HepG2 (cell line): Measurements from ENCODE around the gene KLC4. TPM values are rescaled to one million over a fixed set of nuclear protein-coding genes. Genes with fewer than 3 reads are reported as not detected.

ENCODE experiments used
- ATF1 ChIP-seq: IDR thresholded peaks from 2 replicates; pipeline ENCODE4 v1.6.1; 2016; ENCODE audit warnings: mild to moderate bottlenecking, control low read depth
- ETV5 ChIP-seq: IDR thresholded peaks from 2 replicates; pipeline ENCODE4 v1.6.1; 2018; ENCODE audit warnings: missing biosample characterization, missing genetic modification reagents, inconsistent platforms, borderline replicate concordance
- GMEB1 ChIP-seq: sonication (generic); formaldehyde crosslinking; IDR thresholded peaks from 2 replicates; pipeline ENCODE4 v1.5.1; 2020; ENCODE audit warnings: missing genetic modification reagents, mild to moderate bottlenecking, borderline replicate concordance
- ZSCAN21 ChIP-seq: sonication (generic); formaldehyde crosslinking; IDR thresholded peaks from 2 replicates; pipeline ENCODE4 v1.8.0; 2022; ENCODE audit warnings: mild to moderate bottlenecking, missing genetic modification reagents, moderate library complexity, borderline replicate concordance
- polyA plus RNA-seq, 8 experiments: library from polyadenylated mRNA; depleted of rRNA in 3 of 8; stranded (reverse) in 7 of 8; unstranded in 1 of 8; fragments of >200 nt; fragmentation: Illumina TruSeq in 4 of 8; extraction: Trizol in 4 of 8; gene quantifications; 2 replicates each; pipeline versions ENCODE4 v1.2.1 to v1.2.3, GENCODE V29; 2011 to 2016; ENCODE audit warnings: low read depth in 4 of 8, missing spikeins in 1 of 8, mixed read lengths in 1 of 8; ENCODE audit not compliant: insufficient read depth in 1 of 8
- total RNA-seq, 5 experiments: library from RNA; depleted of rRNA; stranded (reverse); fragments of >200 nt; fragmentation: Illumina TruSeq; extraction: Trizol; gene quantifications; 2 replicates each; pipeline ENCODE4 v1.2.3, GENCODE V29; 2016; ENCODE audit warnings: low read depth in 1 of 5
- TF ChIP-seq, protein P1 (sequence below), 2 experiments: sonication (generic) in 1 of 2; formaldehyde crosslinking in 1 of 2; IDR thresholded peaks; 2 replicates each; pipeline versions ENCODE4 v1.4.0 to v1.6.1; 2018 to 2020; ENCODE audit warnings: missing genetic modification reagents in 2 of 2, borderline replicate concordance in 1 of 2, low read depth in 1 of 2, mild to moderate bottlenecking in 1 of 2, missing biosample characterization in 1 of 2
- TF ChIP-seq, protein P2 (sequence below): sonication (generic); formaldehyde crosslinking; IDR thresholded peaks from 2 replicates; pipeline ENCODE4 v1.4.0; 2020; ENCODE audit warnings: missing genetic modification reagents, borderline replicate concordance
- TF ChIP-seq, protein P3 (sequence below): sonication (generic); formaldehyde crosslinking; IDR thresholded peaks from 2 replicates; pipeline ENCODE4 v1.9.0; 2021; ENCODE audit warnings: mild to moderate bottlenecking, missing genetic modification reagents
- TF ChIP-seq, protein P4 (sequence below): IDR thresholded peaks from 2 replicates; pipeline ENCODE4 v1.6.1; 2018; ENCODE audit warnings: missing genetic modification reagents

Gene KLC4
- total and polyA plus RNA-seq, 2 of the 13 experiments (the other 11 are each of a cell fraction or from before 2014, with no cell fraction given), result 45.4 to 70.4 TPM

DNA sequence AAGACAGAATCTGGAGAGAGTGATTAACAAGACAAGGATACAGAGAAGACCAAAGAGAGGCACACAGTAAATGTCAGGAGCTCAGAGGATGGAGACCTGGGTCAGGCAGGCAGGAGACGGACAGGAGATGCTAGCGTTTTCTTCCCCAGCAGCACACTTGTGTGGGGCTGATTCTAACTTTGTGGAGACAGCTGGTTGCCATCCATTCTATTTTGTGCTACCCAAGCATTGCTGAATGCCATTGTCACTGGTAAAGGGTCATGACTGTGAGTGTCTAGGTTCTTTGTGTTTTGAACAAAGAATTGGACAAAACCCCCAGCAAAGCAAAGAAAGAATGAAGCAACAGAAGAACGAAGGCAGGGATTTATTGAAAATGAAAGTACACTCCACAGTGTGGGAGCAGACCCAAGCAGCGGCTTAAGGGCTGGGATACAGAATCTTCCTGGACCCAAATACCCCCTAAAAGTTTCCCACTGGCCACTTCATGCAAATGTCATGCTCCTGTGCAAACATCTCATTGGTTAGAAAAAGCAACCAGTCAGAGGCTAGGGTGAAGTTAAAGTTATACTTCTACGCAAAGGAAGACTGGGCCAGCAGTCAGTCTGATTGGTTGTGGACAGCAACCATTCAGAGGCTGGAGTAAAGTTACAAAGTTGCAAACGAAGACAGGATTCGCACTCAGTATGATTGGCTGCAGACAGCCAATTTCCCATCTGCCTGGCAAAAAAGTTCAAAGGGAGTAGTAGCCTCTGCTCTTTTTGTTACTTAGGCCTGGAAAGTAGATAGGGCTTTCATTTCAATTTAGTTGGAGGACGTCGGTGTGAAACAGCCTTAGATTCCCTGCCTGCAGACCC, 34.2 kb downstream of the KLC4 start (continued):
- TF ChIP-seq, protein P1, sequence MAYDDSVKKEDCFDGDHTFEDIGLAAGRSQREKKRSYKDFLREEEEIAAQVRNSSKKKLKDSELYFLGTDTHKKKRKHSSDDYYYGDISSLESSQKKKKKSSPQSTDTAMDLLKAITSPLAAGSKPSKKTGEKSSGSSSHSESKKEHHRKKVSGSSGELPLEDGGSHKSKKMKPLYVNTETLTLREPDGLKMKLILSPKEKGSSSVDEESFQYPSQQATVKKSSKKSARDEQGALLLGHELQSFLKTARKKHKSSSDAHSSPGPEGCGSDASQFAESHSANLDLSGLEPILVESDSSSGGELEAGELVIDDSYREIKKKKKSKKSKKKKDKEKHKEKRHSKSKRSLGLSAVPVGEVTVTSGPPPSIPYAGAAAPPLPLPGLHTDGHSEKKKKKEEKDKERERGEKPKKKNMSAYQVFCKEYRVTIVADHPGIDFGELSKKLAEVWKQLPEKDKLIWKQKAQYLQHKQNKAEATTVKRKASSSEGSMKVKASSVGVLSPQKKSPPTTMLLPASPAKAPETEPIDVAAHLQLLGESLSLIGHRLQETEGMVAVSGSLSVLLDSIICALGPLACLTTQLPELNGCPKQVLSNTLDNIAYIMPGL (CRISPR knock-in tag; IDR thresholded peaks at IDR 0.05; ENCODE audit: borderline replicate concordance in 1 of 2, low read depth in 1 of 2), result peak; percentile 20 to 56; a peak in 1 of 4 replicates
- TF ChIP-seq GMEB1 (peak; percentile 55; the same call in 1 of the 2 replicates), ZSCAN21 (CRISPR knock-in tag) (no peak), ETV5 (CRISPR knock-in tag) (0 out of 2 replicates have a peak, but pooled peaks have one; percentile 15), ATF1 (CRISPR knock-in tag) (peak; percentile 67)
- TF ChIP-seq, protein P2, sequence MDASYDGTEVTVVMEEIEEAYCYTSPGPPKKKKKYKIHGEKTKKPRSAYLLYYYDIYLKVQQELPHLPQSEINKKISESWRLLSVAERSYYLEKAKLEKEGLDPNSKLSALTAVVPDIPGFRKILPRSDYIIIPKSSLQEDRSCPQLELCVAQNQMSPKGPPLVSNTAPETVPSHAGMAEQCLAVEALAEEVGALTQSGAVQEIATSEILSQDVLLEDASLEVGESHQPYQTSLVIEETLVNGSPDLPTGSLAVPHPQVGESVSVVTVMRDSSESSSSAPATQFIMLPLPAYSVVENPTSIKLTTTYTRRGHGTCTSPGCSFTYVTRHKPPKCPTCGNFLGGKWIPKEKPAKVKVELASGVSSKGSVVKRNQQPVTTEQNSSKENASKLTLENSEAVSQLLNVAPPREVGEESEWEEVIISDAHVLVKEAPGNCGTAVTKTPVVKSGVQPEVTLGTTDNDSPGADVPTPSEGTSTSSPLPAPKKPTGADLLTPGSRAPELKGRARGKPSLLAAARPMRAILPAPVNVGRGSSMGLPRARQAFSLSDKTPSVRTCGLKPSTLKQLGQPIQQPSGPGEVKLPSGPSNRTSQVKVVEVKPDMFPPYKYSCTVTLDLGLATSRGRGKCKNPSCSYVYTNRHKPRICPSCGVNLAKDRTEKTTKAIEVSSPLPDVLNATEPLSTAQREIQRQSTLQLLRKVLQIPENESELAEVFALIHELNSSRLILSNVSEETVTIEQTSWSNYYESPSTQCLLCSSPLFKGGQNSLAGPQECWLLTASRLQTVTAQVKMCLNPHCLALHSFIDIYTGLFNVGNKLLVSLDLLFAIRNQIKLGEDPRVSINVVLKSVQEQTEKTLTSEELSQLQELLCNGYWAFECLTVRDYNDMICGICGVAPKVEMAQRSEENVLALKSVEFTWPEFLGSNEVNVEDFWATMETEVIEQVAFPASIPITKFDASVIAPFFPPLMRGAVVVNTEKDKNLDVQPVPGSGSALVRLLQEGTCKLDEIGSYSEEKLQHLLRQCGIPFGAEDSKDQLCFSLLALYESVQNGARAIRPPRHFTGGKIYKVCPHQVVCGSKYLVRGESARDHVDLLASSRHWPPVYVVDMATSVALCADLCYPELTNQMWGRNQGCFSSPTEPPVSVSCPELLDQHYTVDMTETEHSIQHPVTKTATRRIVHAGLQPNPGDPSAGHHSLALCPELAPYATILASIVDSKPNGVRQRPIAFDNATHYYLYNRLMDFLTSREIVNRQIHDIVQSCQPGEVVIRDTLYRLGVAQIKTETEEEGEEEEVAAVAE (CRISPR knock-in tag), result peak; percentile 97
- TF ChIP-seq, protein P3, sequence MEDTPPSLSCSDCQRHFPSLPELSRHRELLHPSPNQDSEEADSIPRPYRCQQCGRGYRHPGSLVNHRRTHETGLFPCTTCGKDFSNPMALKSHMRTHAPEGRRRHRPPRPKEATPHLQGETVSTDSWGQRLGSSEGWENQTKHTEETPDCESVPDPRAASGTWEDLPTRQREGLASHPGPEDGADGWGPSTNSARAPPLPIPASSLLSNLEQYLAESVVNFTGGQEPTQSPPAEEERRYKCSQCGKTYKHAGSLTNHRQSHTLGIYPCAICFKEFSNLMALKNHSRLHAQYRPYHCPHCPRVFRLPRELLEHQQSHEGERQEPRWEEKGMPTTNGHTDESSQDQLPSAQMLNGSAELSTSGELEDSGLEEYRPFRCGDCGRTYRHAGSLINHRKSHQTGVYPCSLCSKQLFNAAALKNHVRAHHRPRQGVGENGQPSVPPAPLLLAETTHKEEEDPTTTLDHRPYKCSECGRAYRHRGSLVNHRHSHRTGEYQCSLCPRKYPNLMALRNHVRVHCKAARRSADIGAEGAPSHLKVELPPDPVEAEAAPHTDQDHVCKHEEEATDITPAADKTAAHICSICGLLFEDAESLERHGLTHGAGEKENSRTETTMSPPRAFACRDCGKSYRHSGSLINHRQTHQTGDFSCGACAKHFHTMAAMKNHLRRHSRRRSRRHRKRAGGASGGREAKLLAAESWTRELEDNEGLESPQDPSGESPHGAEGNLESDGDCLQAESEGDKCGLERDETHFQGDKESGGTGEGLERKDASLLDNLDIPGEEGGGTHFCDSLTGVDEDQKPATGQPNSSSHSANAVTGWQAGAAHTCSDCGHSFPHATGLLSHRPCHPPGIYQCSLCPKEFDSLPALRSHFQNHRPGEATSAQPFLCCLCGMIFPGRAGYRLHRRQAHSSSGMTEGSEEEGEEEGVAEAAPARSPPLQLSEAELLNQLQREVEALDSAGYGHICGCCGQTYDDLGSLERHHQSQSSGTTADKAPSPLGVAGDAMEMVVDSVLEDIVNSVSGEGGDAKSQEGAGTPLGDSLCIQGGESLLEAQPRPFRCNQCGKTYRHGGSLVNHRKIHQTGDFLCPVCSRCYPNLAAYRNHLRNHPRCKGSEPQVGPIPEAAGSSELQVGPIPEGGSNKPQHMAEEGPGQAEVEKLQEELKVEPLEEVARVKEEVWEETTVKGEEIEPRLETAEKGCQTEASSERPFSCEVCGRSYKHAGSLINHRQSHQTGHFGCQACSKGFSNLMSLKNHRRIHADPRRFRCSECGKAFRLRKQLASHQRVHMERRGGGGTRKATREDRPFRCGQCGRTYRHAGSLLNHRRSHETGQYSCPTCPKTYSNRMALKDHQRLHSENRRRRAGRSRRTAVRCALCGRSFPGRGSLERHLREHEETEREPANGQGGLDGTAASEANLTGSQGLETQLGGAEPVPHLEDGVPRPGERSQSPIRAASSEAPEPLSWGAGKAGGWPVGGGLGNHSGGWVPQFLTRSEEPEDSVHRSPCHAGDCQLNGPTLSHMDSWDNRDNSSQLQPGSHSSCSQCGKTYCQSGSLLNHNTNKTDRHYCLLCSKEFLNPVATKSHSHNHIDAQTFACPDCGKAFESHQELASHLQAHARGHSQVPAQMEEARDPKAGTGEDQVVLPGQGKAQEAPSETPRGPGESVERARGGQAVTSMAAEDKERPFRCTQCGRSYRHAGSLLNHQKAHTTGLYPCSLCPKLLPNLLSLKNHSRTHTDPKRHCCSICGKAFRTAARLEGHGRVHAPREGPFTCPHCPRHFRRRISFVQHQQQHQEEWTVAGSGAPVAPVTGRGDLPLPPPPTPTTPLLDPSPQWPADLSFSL (CRISPR knock-in tag), result no peak
- TF ChIP-seq, protein P4, sequence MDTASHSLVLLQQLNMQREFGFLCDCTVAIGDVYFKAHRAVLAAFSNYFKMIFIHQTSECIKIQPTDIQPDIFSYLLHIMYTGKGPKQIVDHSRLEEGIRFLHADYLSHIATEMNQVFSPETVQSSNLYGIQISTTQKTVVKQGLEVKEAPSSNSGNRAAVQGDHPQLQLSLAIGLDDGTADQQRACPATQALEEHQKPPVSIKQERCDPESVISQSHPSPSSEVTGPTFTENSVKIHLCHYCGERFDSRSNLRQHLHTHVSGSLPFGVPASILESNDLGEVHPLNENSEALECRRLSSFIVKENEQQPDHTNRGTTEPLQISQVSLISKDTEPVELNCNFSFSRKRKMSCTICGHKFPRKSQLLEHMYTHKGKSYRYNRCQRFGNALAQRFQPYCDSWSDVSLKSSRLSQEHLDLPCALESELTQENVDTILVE (CRISPR knock-in tag), result 0 out of 2 replicates have a peak, but pooled peaks have one; percentile 32
